ENCODE data around the gene ZIC1.

GRCh38 chr3:147370349-147370748, 38.8 kb upstream of the ZIC1 start:
- TF ChIP-seq CTCF (IDR thresholded peaks at IDR 0.05), result no peak
- no peak for TF ChIP-seq POLR2A (IDR thresholded peaks at IDR 0.05)
- TF ChIP-seq EP300 (IDR thresholded peaks at IDR 0.05), result no peak

Data from tibial nerve (tissue), 4 donors.